Karpas-422 (cell line): ENCODE data around the gene PPP2R2C. TPM values are rescaled to one million over a fixed set of nuclear protein-coding genes. Genes with fewer than 3 reads are reported as not detected.

Source experiments
- DNase-seq: peaks from one replicate; pipeline ENCODE4 v3.0.0-alpha.2; 2015
- H2AFZ ChIP-seq: fragments of 200-600 bp; sonication (generic); 2 replicates; pipeline ENCODE4 v1.6.1; 2014; ENCODE audit warnings: antibody characterized with exemption, low read length, mixed read lengths
- H3K27ac ChIP-seq: fragments of 200-600 bp; sonication (generic); 2 replicates; pipeline ENCODE4 v1.5.1; 2014; ENCODE audit warnings: mild to moderate bottlenecking, low read length, moderate library complexity
- H3K27me3 ChIP-seq: fragments of 200-600 bp; sonication (generic); 2 replicates; pipeline ENCODE4 v1.6.1; 2014; ENCODE audit warnings: low read length, mixed read lengths
- H3K36me3 ChIP-seq: fragments of 200-600 bp; sonication (generic); 2 replicates; pipeline ENCODE4 v1.6.1; 2014; ENCODE audit warnings: low read length, mixed read lengths; ENCODE audit not compliant: insufficient read depth
- H3K4me1 ChIP-seq: fragments of 200-600 bp; sonication (generic); 2 replicates; pipeline ENCODE4 v1.6.1; 2014; ENCODE audit warnings: mild to moderate bottlenecking, low read length, mixed read lengths
- H3K4me2 ChIP-seq: fragments of 200-600 bp; sonication (generic); 2 replicates; pipeline ENCODE4 v1.6.1; 2014; ENCODE audit warnings: low read length, low read depth, mild to moderate bottlenecking; ENCODE audit not compliant: poor library complexity, severe bottlenecking
- H3K4me3 ChIP-seq: fragments of 200-600 bp; sonication (generic); 2 replicates; pipeline ENCODE4 v1.5.1; 2014; ENCODE audit warnings: mild to moderate bottlenecking, antibody characterized with exemption, low read length, mixed read lengths
- H3K79me2 ChIP-seq: fragments of 200-600 bp; sonication (generic); 2 replicates; pipeline ENCODE4 v1.6.1; 2014; ENCODE audit warnings: mild to moderate bottlenecking, low read length, mixed read lengths
- H3K9ac ChIP-seq: fragments of 200-600 bp; sonication (generic); 2 replicates; pipeline ENCODE4 v1.6.0; 2014; ENCODE audit warnings: low read length
- H3K9me2 ChIP-seq: fragments of 200-600 bp; sonication (generic), shearing (Covaris generic); replicated peaks from 2 replicates; pipeline ENCODE4 v1.6.0; 2014; ENCODE audit warnings: mild to moderate bottlenecking, low read length, moderate library complexity; ENCODE audit not compliant: insufficient read depth
- H3K9me3 ChIP-seq: fragments of 300-700, 200-600 bp; sonication (generic); 2 replicates; pipeline ENCODE4 v1.6.1; 2014; ENCODE audit warnings: low read length, mixed read lengths
- H4K20me1 ChIP-seq: fragments of 200-600 bp; sonication (generic); 2 replicates; pipeline ENCODE4 v1.6.1; 2014; ENCODE audit warnings: mild to moderate bottlenecking, antibody characterized with exemption, low read length, low read depth; ENCODE audit not compliant: insufficient read depth
- total RNA-seq: library from RNA; depleted of rRNA; stranded (reverse); fragments of >200 nt; shearing (Covaris generic); gene quantifications from 2 replicates; pipeline ENCODE4 v1.2.3, GENCODE V29; 2014; ENCODE audit warnings: low replicate concordance

The PPP2R2C gene
- total RNA-seq, 1 experiment from 2014 or later: not detected

- Histone ChIP-seq H3K27me3 (no peaks in the 10 kb centered on the region), H4K20me1 (no peaks in the 10 kb centered on the region), H3K27ac (no peak overlapping the region), H3K9me2 (no peaks in the 10 kb centered on the region), H3K36me3 (no peaks in the 10 kb centered on the region), H3K9me3 (no peaks in the 10 kb centered on the region), H3K4me1 (no peaks in the 10 kb centered on the region), H3K79me2 (no peaks in the 10 kb centered on the region), H3K4me2 (no peak overlapping the region), H2AFZ (no peak overlapping the region), H3K9ac (no peak overlapping the region), H3K4me3 (no peak overlapping the region)
- DNase-seq: no peak
Measured at GRCh38 chr4:6474705-6475457, 2.5 kb upstream of the PPP2R2C start.

GRCh38 chr4:6474053-6474568 is 1.7 kb upstream of the PPP2R2C start:
- H4K20me1 ChIP-seq: no peaks in the 10 kb centered on the region
- no peaks in the 10 kb centered on the region for H3K79me2 ChIP-seq
- H3K36me3 ChIP-seq: no peaks in the 10 kb centered on the region
- H3K4me1 ChIP-seq: no peaks in the 10 kb centered on the region
- H3K9ac ChIP-seq: no peak overlapping the region
- no peak overlapping the region for H2AFZ ChIP-seq
- H3K27me3 ChIP-seq: no peaks in the 10 kb centered on the region
- H3K4me2 ChIP-seq: no peak overlapping the region
- peak; percentile 47 for DNase-seq
- no peaks in the 10 kb centered on the region for H3K9me3 ChIP-seq
- H3K27ac ChIP-seq: no peak overlapping the region
- H3K9me2 ChIP-seq: no peaks in the 10 kb centered on the region
- H3K4me3 ChIP-seq: no peak overlapping the region

GRCh38 chr4:6473264-6474052 is 1.0 kb upstream of the PPP2R2C start:
- H3K9me2 ChIP-seq: no peaks in the 10 kb centered on the region
- H3K27me3 ChIP-seq: no peaks in the 10 kb centered on the region
- H4K20me1 ChIP-seq: no peaks in the 10 kb centered on the region
- no peak for DNase-seq
- H3K9me3 ChIP-seq: no peaks in the 10 kb centered on the region
- no peaks in the 10 kb centered on the region for H3K79me2 ChIP-seq
- H3K9ac ChIP-seq: no peak overlapping the region
- no peak overlapping the region for H3K27ac ChIP-seq
- no peak overlapping the region for H2AFZ ChIP-seq
- no peak overlapping the region for H3K4me2 ChIP-seq
- H3K4me3 ChIP-seq: no peak overlapping the region
- H3K4me1 ChIP-seq: no peaks in the 10 kb centered on the region
- no peaks in the 10 kb centered on the region for H3K36me3 ChIP-seq

GRCh38 chr4:6472008-6472386 is 417 bp downstream of the PPP2R2C start:
- no peaks in the 10 kb centered on the region for H4K20me1 ChIP-seq
- H3K9ac ChIP-seq: no peak overlapping the region
- no peak overlapping the region for H3K4me3 ChIP-seq
- no peaks in the 10 kb centered on the region for H3K79me2 ChIP-seq
- H3K4me1 ChIP-seq: no peaks in the 10 kb centered on the region
- no peak overlapping the region for H3K27ac ChIP-seq
- no peaks in the 10 kb centered on the region for H3K27me3 ChIP-seq
- no peaks in the 10 kb centered on the region for H3K9me2 ChIP-seq
- no peak overlapping the region for H2AFZ ChIP-seq
- no peak for DNase-seq
- no peaks in the 10 kb centered on the region for H3K36me3 ChIP-seq
- H3K9me3 ChIP-seq: no peaks in the 10 kb centered on the region
- H3K4me2 ChIP-seq: no peak overlapping the region

GRCh38 chr4:6471307-6472007 is 957 bp downstream of the PPP2R2C start:
- no peak overlapping the region for H2AFZ ChIP-seq
- no peaks in the 10 kb centered on the region for H3K79me2 ChIP-seq
- no peak overlapping the region for H3K4me2 ChIP-seq
- H3K36me3 ChIP-seq: no peaks in the 10 kb centered on the region
- no peaks in the 10 kb centered on the region for H3K4me1 ChIP-seq
- H3K9me2 ChIP-seq: no peaks in the 10 kb centered on the region
- no peaks in the 10 kb centered on the region for H4K20me1 ChIP-seq
- H3K27me3 ChIP-seq: no peaks in the 10 kb centered on the region
- H3K4me3 ChIP-seq: no peak overlapping the region
- no peak overlapping the region for H3K9ac ChIP-seq
- H3K27ac ChIP-seq: no peak overlapping the region
- no peaks in the 10 kb centered on the region for H3K9me3 ChIP-seq
- no peak for DNase-seq

- no peak for DNase-seq
- no peaks in the 10 kb centered on the region for H4K20me1 ChIP-seq
- H3K27ac ChIP-seq: no peak overlapping the region
- H2AFZ ChIP-seq: no peak overlapping the region
- no peak overlapping the region for H3K4me3 ChIP-seq
- no peaks in the 10 kb centered on the region for H3K4me1 ChIP-seq
- no peak overlapping the region for H3K4me2 ChIP-seq
- H3K9ac ChIP-seq: no peak overlapping the region
- no peaks in the 10 kb centered on the region for H3K9me3 ChIP-seq
- H3K36me3 ChIP-seq: no peaks in the 10 kb centered on the region
- no peaks in the 10 kb centered on the region for H3K27me3 ChIP-seq
- H3K79me2 ChIP-seq: no peaks in the 10 kb centered on the region
- H3K9me2 ChIP-seq: no peaks in the 10 kb centered on the region
Measured at GRCh38 chr4:6470502-6471306, 1.7 kb downstream of the PPP2R2C start.

- Histone ChIP-seq H3K79me2 (no peaks in the 10 kb centered on the region), H3K36me3 (no peaks in the 10 kb centered on the region), H3K9me2 (no peaks in the 10 kb centered on the region), H4K20me1 (no peaks in the 10 kb centered on the region), H2AFZ (no peak overlapping the region), H3K4me1 (no peaks in the 10 kb centered on the region), H3K9ac (no peak overlapping the region), H3K4me2 (no peak overlapping the region), H3K27me3 (no peaks in the 10 kb centered on the region), H3K27ac (no peak overlapping the region), H3K9me3 (no peaks in the 10 kb centered on the region), H3K4me3 (no peak overlapping the region)
- no peak for DNase-seq
Measured at GRCh38 chr4:6469898-6470501, 2.4 kb downstream of the PPP2R2C start.
